ENCODE results near the gene VPS54.

VPS54 gene

DNA sequence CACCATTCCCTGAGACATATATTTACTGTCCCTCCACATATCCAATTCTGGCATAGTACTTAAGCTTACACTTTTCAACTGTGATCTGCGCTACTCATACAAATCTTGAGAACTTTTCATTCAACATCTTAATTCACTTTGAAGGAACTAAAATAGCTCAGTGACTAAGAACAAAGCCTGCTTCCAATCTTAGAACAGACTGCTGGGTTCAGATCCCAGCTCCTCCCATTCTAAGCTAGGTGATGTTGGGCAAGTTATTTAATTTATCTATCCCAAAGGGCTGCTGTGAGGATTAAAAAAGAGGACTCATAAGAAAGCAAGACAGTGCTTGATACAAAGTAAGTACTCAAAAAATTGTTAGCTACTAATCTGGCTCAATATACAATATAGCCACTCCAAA is 119.6 kb downstream of the VPS54 start:
- Histone ChIP-seq H3K79me2 (ENCODE audit: control insufficient read depth, insufficient read depth, low read length, poor library complexity) (no peaks in the 10 kb centered on the region), H3K27me3 (ENCODE audit: insufficient read depth, low read length) (no peaks in the 10 kb centered on the region), H4K91ac (ENCODE audit: low read depth, low read length) (no peak overlapping the region), H3K36me3 (ENCODE audit: control insufficient read depth in 1 of 2, insufficient read depth in 2 of 2, low read length in 2 of 2) (peaks cover 3 to 9% of the 10 kb centered on the region in 2 experiments), H3K14ac (ENCODE audit: low read length) (no peak overlapping the region), H3K79me1 (ENCODE audit: low read length) (no peaks in the 10 kb centered on the region), H4K12ac (ENCODE audit: low read depth, low read length) (no peak overlapping the region), H3K4me2 (ENCODE audit: low read length) (no peak overlapping the region), H2BK12ac (ENCODE audit: low read length) (no peak overlapping the region), H3K4me1 (ENCODE audit: control insufficient read depth in 1 of 2, insufficient read depth in 2 of 2, low read length in 2 of 2) (no peaks in the 10 kb centered on the region), H2BK120ac (ENCODE audit: insufficient read depth, low read length, poor library complexity) (no peak overlapping the region), H4K8ac (ENCODE audit: low read depth, low read length) (no peak overlapping the region), H2BK5ac (ENCODE audit: low read depth, low read length, poor library complexity) (no peak overlapping the region), H3K18ac (ENCODE audit: low read length) (no peak overlapping the region), H3K4ac (ENCODE audit: low read depth, low read length) (no peak overlapping the region), H3K9me3 (ENCODE audit: insufficient read depth, low read depth, low read length) (no peaks in the 10 kb centered on the region), H3K27ac (ENCODE audit: low read depth, low read length) (no peak overlapping the region), H3K4me3 (ENCODE audit: low read depth, low read length) (no peak overlapping the region), H3K23ac (ENCODE audit: low read length) (no peak overlapping the region), H3K9ac (ENCODE audit: low read length) (no peak overlapping the region), H2AFZ (ENCODE audit: insufficient read depth, low read length, poor library complexity) (no peak overlapping the region), H2AK5ac (ENCODE audit: low read length) (no peak overlapping the region)
- WGBS (ENCODE audit: extremely low coverage, insufficient coverage, insufficient read length) = no CpG with 5 or more reads among the region's 1 CpG
- no peak for DNase-seq

GRCh38 chr2:63898839-63899238 is 120.4 kb downstream of the VPS54 start:
- no peak overlapping the region for H3K4ac ChIP-seq (ENCODE audit: low read depth, low read length)
- no peaks in the 10 kb centered on the region for H3K79me2 ChIP-seq (ENCODE audit: control insufficient read depth, insufficient read depth, low read length, poor library complexity)
- H3K14ac ChIP-seq (ENCODE audit: low read length) = no peak overlapping the region
- no peak overlapping the region for H2AFZ ChIP-seq (ENCODE audit: insufficient read depth, low read length, poor library complexity)
- no peak overlapping the region for H3K18ac ChIP-seq (ENCODE audit: low read length)
- H3K4me1 ChIP-seq (ENCODE audit: control insufficient read depth in 1 of 2, insufficient read depth in 2 of 2, low read length in 2 of 2) = no peaks in the 10 kb centered on the region
- H3K36me3 ChIP-seq (ENCODE audit: control insufficient read depth in 1 of 2, insufficient read depth in 2 of 2, low read length in 2 of 2) = peaks cover 3 to 8% of the 10 kb centered on the region in 2 experiments
- H3K4me2 ChIP-seq (ENCODE audit: low read length) = no peak overlapping the region
- no peak overlapping the region for H4K12ac ChIP-seq (ENCODE audit: low read depth, low read length)
- DNase-seq = no peak
- no peak overlapping the region for H2BK120ac ChIP-seq (ENCODE audit: insufficient read depth, low read length, poor library complexity)
- H3K27me3 ChIP-seq (ENCODE audit: insufficient read depth, low read length) = no peaks in the 10 kb centered on the region
- H2AK5ac ChIP-seq (ENCODE audit: low read length) = no peak overlapping the region
- H3K27ac ChIP-seq (ENCODE audit: low read depth, low read length) = no peak overlapping the region
- H3K4me3 ChIP-seq (ENCODE audit: low read depth, low read length) = no peak overlapping the region
- H2BK12ac ChIP-seq (ENCODE audit: low read length) = no peak overlapping the region
- H3K23ac ChIP-seq (ENCODE audit: low read length) = no peak overlapping the region
- H4K8ac ChIP-seq (ENCODE audit: low read depth, low read length) = no peak overlapping the region
- H3K9me3 ChIP-seq (ENCODE audit: insufficient read depth, low read depth, low read length) = no peaks in the 10 kb centered on the region
- H3K79me1 ChIP-seq (ENCODE audit: low read length) = no peaks in the 10 kb centered on the region
- no peak overlapping the region for H3K9ac ChIP-seq (ENCODE audit: low read length)
- H2BK5ac ChIP-seq (ENCODE audit: low read depth, low read length, poor library complexity) = no peak overlapping the region
- H4K91ac ChIP-seq (ENCODE audit: low read depth, low read length) = no peak overlapping the region
- WGBS (ENCODE audit: extremely low coverage, insufficient coverage, insufficient read length) = no CpG with 5 or more reads among the region's 5 CpGs

DNA sequence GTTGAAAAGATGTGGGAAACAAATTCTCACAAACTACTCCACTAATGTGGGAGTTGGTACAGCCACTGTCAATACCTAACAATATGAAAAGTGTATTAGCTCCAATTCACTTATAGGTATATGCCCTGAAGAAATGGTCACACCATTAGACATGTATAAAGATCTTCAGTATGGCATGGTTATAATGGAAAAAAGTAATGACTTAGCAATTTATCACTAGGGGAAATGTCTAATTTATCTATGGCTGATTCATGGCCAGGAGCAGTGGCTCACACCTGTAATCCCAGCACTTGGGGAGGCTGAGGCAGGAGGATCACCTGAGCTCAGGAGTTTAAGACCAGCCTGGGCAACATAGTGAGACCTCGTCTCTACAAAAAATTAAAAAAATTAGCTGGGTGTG is 125.1 kb downstream of the VPS54 start:
- H3K79me2 ChIP-seq (ENCODE audit: control insufficient read depth, insufficient read depth, low read length, poor library complexity) = no peaks in the 10 kb centered on the region
- no peak overlapping the region for H2AFZ ChIP-seq (ENCODE audit: insufficient read depth, low read length, poor library complexity)
- no CpG with 5 or more reads among the region's 1 CpG for WGBS (ENCODE audit: extremely low coverage, insufficient coverage, insufficient read length)
- H3K4me3 ChIP-seq (ENCODE audit: low read depth, low read length) = no peak overlapping the region
- H3K14ac ChIP-seq (ENCODE audit: low read length) = no peak overlapping the region
- H4K8ac ChIP-seq (ENCODE audit: low read depth, low read length) = no peak overlapping the region
- H2AK5ac ChIP-seq (ENCODE audit: low read length) = no peak overlapping the region
- H2BK120ac ChIP-seq (ENCODE audit: insufficient read depth, low read length, poor library complexity) = no peak overlapping the region
- H3K4ac ChIP-seq (ENCODE audit: low read depth, low read length) = no peak overlapping the region
- H2BK5ac ChIP-seq (ENCODE audit: low read depth, low read length, poor library complexity) = no peak overlapping the region
- DNase-seq = no peak
- H3K9ac ChIP-seq (ENCODE audit: low read length) = no peak overlapping the region
- no peak overlapping the region for H3K27ac ChIP-seq (ENCODE audit: low read depth, low read length)
- H3K4me2 ChIP-seq (ENCODE audit: low read length) = no peak overlapping the region
- peaks cover 2 to 11% of the 10 kb centered on the region in 2 experiments for H3K36me3 ChIP-seq (ENCODE audit: control insufficient read depth in 1 of 2, insufficient read depth in 2 of 2, low read length in 2 of 2)
- no peaks in the 10 kb centered on the region for H3K79me1 ChIP-seq (ENCODE audit: low read length)
- H2BK12ac ChIP-seq (ENCODE audit: low read length) = no peak overlapping the region
- H3K27me3 ChIP-seq (ENCODE audit: insufficient read depth, low read length) = no peaks in the 10 kb centered on the region
- H4K91ac ChIP-seq (ENCODE audit: low read depth, low read length) = no peak overlapping the region
- no peak overlapping the region for H3K18ac ChIP-seq (ENCODE audit: low read length)
- H4K12ac ChIP-seq (ENCODE audit: low read depth, low read length) = no peak overlapping the region
- no peaks in the 10 kb centered on the region for H3K9me3 ChIP-seq (ENCODE audit: insufficient read depth, low read depth, low read length)
- H3K4me1 ChIP-seq (ENCODE audit: control insufficient read depth in 1 of 2, insufficient read depth in 2 of 2, low read length in 2 of 2) = no peaks in the 10 kb centered on the region
- H3K23ac ChIP-seq (ENCODE audit: low read length) = no peak overlapping the region

DNA sequence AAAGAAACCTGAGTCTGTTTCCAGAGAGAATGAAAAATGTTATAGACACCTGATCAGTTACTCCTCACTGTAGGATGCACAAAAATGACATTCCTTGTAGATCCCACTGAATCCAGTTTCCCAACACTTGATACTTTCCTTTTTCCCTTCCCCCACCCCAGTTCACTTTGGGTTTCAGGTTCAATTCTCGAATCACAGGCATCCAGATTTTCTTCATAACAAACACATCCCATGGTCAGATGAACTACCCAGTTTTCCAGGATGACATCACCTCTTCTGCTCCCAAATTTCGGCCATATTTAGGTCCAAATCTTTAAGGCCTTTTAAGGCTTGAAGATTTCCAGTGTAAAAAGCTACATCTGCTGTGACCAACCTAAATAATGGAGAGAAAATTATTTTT is 126.1 kb downstream of the VPS54 start:
- Histone ChIP-seq H3K27me3 (ENCODE audit: insufficient read depth, low read length) (no peaks in the 10 kb centered on the region), H3K18ac (ENCODE audit: low read length) (no peak overlapping the region), H3K36me3 (ENCODE audit: control insufficient read depth in 1 of 2, insufficient read depth in 2 of 2, low read length in 2 of 2) (peaks cover 5 to 14% of the 10 kb centered on the region in 2 experiments), H3K9ac (ENCODE audit: low read length) (no peak overlapping the region), H2BK120ac (ENCODE audit: insufficient read depth, low read length, poor library complexity) (no peak overlapping the region), H2BK5ac (ENCODE audit: low read depth, low read length, poor library complexity) (no peak overlapping the region), H2BK12ac (ENCODE audit: low read length) (no peak overlapping the region), H3K79me2 (ENCODE audit: control insufficient read depth, insufficient read depth, low read length, poor library complexity) (no peaks in the 10 kb centered on the region), H4K91ac (ENCODE audit: low read depth, low read length) (no peak overlapping the region), H3K4me1 (ENCODE audit: control insufficient read depth in 1 of 2, insufficient read depth in 2 of 2, low read length in 2 of 2) (no peaks in the 10 kb centered on the region), H3K4me3 (ENCODE audit: low read depth, low read length) (no peak overlapping the region), H2AK5ac (ENCODE audit: low read length) (no peak overlapping the region), H3K4ac (ENCODE audit: low read depth, low read length) (no peak overlapping the region), H3K79me1 (ENCODE audit: low read length) (no peaks in the 10 kb centered on the region), H4K12ac (ENCODE audit: low read depth, low read length) (no peak overlapping the region), H2AFZ (ENCODE audit: insufficient read depth, low read length, poor library complexity) (no peak overlapping the region), H3K14ac (ENCODE audit: low read length) (no peak overlapping the region), H3K23ac (ENCODE audit: low read length) (no peak overlapping the region), H3K9me3 (ENCODE audit: insufficient read depth, low read depth, low read length) (no peaks in the 10 kb centered on the region), H3K27ac (ENCODE audit: low read depth, low read length) (no peak overlapping the region), H4K8ac (ENCODE audit: low read depth, low read length) (no peak overlapping the region), H3K4me2 (ENCODE audit: low read length) (no peak overlapping the region)
- no peak for DNase-seq
- WGBS (ENCODE audit: extremely low coverage, insufficient coverage, insufficient read length) = no CpG with 5 or more reads among the region's 2 CpGs
